Stimulated activated naive CD4-positive, alpha-beta T cell treated with Interleukin-2 at 50 U/mL for 16 hours (primary cell): ENCODE results near the gene SPSB1.

ENCODE experiments used
- DNase-seq: peaks from one replicate; lab custom pipeline; 2025; lab: John Stamatoyannopoulos, UW

SPSB1 gene

DNA sequence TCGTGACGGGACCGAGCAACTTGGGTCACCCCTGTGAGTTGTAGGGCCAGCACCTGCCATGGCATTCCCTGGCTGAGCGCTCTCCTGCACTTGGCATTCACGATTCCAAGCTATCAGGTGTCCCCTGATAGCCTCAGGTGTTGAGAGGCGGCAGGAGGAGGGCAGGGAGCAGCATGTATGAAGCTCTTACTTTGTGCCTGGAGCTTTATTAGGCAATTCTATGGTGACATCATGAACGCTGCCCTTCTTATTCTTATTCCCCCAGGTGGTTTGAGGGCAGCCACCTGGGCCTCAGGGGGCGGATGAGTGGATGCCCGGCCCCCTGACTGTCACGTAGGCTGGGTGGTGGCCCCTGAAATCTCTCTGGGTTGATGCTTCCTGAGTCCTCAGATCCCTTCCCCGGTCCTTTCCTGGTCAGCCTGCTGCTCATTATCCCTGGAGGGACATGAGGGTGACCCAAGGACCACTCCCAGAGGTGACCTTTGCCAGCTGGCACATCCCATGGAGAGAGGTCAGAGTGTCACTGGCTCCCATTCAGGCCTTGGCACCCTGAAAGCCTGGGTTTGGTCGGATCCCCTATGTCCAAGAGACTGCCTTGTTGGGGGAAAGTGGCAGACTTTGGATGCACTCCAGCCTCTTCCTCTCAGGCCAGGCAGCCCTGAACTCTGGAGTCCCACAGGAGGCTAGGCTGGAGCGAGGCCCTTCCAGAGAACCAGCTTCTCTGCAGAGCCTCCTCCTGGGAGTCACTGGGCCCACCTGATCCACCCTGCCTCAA is 51.9 kb downstream of the SPSB1 start:
- no peak for DNase-seq

DNA sequence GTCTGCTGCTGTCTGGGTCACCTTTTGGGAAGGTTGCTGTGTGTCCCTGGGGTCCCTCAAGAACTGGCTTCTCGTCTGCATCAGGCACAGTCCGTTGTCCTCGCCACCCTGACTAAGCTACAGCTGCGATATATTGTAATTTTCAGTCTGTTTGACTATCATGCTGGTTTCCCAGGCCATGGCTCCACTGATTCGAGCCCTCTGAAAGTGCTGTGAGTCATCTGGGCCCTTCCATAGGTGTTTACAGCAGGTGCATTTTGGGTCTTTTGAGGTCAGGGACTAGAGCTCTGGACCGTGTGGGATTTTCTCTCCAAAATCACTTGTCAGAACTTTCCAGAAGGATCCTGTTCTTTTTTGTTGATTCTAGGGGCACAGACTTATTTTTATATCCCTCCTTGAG is 52.8 kb downstream of the SPSB1 start:
- DNase-seq: no peak

GRCh38 chr1:9345922-9346321 is 53.2 kb downstream of the SPSB1 start:
- no peak for DNase-seq

- no peak for DNase-seq
Measured at GRCh38 chr1:9346566-9346965, 53.9 kb downstream of the SPSB1 start.

DNA sequence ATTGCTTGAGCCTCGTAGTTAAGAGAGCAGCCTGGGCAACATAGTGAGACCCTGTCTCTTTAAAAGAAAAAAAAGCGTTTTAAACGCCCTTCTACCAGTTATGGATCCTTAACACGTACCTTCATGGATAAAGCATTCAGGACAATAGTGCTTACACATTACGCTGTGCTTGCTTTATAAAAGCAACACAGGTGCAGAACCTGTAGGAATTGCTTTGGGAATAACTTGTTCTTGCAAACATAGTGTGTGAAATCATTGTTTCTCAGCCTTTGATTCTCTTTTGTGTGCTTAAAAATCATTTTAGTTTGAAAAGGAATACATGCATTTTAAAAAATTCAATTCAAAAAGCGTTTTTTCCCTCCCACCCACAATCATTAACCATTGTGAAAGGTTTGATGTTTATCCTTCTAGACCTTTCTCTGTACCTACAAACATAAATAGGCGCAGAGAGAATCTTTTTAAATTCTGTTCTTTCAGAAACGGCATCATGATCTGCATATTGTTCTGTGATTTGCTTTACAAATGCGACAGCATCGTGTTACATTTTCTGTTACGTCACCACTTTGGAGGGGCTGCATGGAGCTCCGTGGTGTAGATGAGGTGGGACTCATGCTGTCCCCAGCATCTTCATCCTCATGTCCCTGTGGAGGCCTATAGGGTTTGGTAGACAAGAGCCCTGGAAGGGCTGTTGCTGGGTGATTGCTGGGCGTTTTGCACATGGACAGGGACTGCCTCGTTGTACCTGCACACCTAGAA is 54.6 kb downstream of the SPSB1 start:
- no peak for DNase-seq

DNA sequence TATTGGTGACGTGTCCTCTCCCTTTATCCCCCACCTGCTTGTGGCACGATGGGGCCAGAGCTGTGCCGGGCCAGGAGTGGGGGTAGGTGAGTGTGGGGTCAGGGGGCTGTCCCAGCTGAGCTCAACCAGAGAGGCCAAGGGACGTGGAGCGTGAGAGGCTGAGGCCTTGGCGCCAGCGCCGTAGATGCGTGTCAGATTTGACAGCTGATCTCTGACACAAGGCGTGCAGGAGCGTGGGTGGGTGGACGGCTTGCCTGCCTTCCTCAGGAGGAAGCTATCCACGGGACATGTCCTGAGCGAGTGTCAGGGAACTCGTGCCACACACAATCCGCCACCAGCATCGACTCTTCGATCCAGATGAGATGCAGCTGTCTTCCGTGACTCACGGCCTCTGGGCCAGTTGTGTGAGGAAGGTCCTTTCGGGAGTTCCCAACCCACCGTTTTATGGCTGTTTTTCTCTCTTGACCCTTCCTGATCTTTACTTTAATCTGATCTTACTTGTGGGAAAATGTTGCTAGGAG is 56.7 kb downstream of the SPSB1 start:
- DNase-seq: no peak

DNA sequence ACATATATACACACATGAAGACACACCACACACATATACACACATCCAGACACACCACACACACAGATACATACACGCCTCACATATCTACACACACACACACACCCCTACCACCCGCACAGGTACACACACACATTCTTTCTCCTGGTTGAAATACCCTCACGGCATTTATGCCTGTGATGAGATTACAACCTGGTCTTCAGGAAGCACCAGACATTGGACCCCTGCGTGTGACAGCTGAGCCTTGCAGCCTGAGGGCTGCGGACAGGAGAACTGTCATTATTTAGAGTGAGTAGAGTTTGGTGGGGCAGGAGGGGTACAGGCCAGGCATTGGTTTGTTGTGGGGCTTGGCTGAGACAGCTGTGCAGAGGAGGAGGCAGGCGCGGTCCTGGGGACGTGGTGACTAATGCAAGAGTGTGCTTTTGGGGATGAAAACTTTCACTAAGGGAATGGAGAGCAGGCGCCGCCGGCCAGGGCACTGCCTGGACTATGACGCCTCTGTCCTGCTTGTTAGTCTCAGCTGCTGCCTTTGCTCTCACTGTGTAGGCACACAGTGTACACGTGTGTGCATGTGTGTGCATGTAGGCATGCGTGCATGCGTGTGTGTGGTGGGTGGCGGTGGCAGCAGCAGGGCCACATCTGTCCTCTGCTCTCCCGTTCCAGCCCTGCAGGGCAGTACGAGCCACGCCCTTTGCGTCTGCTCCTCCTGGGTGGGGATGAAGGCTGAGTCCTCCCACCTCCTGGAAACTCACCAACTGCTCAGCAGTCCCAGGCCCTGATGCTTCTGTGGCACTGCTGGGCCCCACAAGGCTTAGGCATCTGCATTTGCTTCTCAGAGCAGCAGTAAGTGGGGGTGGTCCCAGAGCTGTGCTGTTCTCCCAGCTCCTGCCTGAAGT is 57.6 kb downstream of the SPSB1 start:
- DNase-seq: no peak

GRCh38 chr1:9350960-9351359 is 58.3 kb downstream of the SPSB1 start:
- DNase-seq: no peak

DNA sequence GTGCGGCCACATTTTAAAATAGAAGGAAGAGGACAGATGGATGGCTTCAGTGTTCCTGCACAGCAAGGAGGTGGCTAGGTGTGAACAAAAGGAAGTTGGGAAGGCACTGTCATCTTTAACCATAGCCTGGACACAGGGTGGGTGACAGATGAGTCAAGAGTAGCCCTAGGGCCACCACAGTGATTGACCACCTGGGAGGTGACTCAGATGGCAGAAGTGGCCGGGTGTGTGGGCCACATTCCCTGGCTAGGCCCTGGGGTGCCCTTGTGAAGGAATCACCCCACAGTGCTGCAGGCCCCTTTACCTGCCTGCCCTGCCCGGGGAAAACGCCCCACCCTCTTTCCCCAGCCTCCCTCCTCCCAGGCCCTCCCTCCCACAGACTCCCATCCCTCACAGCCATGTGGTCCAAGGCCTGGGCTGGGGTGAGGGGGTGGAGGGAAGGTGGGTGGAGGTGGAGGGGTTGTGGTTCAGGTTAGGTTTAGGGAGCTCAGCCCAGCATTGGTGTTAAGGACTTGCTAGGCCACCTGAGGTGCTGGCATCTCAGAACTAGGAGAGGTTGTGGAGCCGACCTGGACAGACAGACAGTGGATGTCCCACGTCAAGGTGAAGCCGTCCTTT is 59.1 kb downstream of the SPSB1 start:
- no peak for DNase-seq

DNA sequence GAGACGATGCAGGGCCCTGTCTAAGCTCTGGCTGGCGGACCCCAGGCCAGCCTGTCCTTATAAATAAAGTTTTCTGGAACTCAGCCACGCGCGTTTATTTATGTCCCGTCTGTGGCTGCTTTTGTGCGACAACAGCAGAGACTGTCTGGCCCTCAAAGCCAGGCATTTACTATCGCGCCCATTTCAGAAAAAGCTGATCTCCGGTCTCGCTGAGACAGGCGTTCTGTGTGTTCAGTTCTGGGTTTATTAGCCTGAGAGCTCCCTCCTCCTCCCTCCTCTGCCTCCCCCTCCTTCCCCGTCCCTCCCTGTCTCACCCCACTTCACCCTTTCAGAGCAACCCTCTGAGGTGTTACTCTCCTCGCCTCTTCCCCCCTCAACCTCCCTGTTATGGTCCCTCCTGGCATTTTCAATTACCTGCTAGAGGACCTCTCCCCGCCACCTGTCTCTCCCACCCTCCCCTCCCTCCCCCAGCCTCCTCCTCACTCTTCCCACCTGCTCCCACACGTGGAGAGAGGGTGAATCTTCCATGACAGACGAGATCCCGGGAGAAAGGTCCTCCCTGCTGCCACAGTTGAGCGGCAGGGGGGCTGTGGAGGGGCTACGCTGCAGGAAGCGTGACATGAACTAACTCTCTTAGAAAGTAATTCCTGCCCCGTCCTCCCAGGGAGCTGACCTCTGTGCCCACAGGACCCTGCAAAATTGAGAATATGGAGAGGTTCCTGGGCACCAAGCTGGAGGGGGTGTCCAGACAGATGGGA is 59.9 kb downstream of the SPSB1 start:
- DNase-seq: no peak

DNA sequence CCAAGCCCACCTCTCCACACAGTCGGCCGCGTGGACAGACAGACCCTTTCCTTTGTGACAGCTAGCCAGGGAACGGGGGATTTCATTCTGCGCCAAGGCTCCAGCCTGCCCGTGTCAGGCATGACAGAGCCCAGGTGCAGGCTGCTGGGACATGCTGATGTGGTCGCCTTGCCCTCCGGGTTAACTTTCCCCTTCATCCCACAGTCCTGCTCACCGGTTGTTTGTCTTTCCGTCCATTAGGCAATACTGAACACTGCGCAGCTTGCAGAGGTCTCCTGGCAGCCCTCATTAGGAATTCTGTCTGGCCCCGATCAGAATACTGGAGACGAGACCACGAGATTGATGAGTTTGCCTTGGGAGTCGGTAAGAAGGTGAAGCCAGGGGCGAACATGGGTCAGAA is 62.8 kb downstream of the SPSB1 start:
- DNase-seq: no peak

GRCh38 chr1:9356021-9356420 is 63.3 kb downstream of the SPSB1 start:
- no peak for DNase-seq

DNA sequence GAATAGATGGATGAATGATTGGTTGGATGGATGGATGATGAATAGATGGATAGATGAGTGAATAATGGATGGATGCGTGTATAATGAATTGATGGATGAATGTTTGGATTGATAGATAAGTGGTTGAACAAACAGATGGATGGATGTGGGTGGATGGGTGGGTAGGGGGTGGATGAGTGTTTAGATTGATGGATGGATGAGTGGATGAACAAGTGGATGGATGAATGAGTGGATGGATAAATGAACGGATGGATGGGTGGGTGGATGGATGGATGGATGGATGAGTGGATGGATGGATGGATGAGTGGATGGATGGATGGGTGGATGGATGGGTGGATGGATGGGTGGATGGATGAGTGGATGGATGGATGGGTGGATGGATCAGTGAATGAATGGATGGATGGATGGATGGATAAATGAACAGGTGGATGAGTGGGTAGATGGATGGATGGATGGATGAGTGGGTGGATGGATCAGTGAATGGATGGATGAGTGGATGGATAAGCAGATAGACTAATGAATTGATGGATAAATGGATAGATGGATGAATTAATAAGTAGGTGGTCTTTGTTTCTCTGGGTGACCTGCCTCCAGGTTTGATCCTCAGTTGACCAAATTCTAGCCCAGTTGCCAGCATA is 64.3 kb downstream of the SPSB1 start:
- DNase-seq: no peak

- DNase-seq: no peak
Measured at GRCh38 chr1:9357958-9358357, 65.3 kb downstream of the SPSB1 start.

- DNase-seq: no peak
Measured at GRCh38 chr1:9360371-9361064, 67.8 kb downstream of the SPSB1 start.

GRCh38 chr1:9361630-9362260 is 69.1 kb downstream of the SPSB1 start:
- DNase-seq: no peak

DNA sequence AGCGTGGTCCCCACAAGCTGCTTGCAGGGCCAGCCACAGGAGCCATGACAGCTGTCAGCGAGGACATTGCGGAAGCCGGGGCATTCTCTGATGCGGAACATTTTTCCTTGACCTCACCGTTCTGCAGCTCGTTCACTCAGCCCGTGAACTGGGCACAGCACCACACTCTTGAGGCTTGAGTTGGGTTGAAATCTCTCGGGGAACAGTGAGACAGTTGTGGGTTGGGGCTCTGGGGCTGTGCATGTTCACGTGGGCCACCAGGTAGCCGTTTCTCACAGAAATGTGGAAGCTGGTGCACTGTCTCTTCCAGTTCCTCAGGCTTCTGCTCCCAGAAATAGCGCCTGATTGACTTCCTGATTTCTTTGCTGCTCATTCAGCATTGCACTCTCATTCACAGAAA is 69.8 kb downstream of the SPSB1 start:
- DNase-seq: no peak

DNA sequence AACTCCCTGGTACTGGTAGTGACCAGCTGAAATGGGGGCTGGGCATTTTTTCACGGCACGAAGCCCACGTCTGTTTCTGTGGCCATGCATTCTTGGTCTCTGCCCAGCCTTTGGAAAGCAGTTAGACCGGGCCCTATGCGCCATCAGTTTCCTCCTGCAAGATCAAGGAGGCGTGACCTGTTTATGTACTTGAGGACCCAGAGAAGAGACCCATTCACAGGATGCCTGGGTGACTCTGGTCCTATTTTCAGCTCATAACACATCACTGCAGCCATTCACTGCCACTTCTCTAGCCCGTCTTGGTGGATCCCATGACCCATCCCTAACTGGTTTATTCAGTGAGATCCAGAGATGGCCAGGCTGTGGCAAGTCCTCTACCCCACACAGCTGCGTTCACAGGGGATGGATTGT is 70.4 kb downstream of the SPSB1 start:
- no peak for DNase-seq

GRCh38 chr1:9366298-9366697 is 73.6 kb downstream of the SPSB1 start:
- no peak for DNase-seq
